Activated CD8-positive, alpha-beta memory T cell treated with anti-CD3 and anti-CD28 coated beads for 24 hours (primary cell): ENCODE results near the gene KRT17.
"Not testable (repeated sequence)": the region's sequence is repeated elsewhere in the genome, so short reads cannot be mapped to it uniquely, and the experiment has no call there.

Experiments
- DNase-seq: peaks from one replicate; pipeline ENCODE4 v3.0.0-alpha.2; 2020

KRT17 gene

DNA sequence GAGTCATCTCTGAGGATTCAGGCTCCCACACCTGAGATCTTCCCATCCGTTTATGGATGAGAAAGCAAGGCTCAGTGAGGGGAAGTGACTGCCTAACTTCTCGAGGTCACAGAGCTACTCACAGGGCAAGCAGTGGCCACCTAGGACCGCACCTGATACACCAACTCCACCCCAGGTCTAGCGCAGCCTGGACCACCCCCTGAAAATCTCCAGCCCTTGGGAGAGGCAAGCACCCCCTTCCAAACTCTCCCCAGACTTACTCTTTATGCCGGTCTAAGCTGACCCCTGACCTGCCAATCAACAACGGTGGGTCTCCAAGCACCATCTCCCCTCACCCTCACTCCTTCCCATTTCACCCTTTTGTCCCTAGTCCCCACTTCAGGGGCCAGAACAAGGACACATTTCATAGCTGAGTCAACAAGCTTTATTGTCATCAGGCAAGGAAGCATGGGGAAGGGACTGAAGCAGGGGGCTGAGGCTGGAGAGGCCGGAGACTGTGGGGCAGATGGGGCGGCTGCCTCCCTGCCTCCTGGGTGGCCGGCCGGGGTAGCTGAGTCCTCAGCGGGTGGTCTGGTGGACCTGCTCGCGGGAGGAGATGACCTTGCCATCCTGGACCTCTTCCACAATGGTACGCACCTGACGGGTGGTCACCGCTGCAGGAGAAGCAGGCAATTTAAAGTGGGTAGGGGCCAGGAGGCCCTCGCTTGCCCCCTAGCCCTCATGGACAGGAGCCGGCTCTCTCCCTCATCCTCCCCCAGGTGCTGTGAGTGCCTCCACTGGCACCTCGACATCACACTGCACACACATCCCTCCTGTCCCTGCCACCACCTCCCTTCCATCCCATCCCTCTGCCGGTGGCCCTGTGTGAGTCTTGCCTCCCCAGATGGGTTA, 5.1 kb downstream of the KRT17 start:
- DNase-seq = no peak

DNA sequence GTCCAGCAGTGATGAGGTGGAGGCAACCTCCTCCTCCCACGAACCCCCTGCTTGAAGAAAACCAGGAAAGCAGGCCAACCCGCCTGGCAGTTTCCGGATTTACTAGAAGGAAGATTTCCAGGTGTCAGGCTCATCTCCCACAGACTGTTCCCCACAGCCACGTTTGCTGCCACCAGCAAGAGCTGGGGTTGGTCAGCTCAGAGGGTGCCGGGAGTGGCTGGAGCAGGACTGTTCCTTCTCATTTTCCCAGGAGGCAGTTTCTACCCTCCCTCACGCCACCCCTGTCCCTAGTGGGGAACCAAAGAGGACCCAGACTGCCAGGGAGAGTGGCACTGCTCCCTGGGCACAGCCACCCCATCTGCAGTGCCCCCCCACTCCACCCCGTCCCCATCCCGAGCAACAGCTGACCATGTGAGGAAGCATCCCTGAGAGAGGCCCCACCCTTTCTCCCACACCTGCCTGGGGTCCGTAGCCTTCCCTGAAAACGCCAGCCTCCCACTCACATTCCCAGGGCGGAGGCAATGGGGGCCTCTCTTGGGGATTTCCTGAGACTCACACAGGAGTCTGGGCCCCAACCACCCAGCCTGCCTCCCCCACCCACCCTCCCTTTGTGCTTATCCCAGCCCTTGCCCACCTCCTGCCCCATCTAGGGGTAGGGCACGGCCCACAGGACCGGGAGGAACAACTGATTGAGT, 5.9 kb downstream of the KRT17 start:
- no peak for DNase-seq

GRCh38 chr17:41617698-41618097, 6.7 kb downstream of the KRT17 start:
- no peak for DNase-seq

DNA sequence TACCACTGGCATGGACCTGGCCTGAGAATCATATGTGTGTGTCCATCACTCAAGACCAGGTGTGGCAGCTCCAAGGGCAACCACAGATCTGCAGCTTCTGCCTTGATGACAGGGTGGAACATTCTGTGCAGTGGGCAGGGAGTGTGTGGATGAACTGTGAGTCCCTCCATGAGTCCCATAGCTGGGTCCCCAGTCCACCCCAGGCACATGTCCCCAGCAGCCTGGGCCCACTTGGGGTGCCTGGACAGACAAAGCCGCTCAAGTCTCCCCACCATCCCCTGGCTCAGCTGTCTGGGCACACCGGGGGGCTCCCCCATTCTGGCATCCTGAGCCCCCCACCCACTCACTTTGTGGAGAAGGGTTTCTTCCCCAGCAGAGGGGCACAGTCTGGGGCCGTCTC, 7.2 kb downstream of the KRT17 start:
- DNase-seq = no peak

DNA sequence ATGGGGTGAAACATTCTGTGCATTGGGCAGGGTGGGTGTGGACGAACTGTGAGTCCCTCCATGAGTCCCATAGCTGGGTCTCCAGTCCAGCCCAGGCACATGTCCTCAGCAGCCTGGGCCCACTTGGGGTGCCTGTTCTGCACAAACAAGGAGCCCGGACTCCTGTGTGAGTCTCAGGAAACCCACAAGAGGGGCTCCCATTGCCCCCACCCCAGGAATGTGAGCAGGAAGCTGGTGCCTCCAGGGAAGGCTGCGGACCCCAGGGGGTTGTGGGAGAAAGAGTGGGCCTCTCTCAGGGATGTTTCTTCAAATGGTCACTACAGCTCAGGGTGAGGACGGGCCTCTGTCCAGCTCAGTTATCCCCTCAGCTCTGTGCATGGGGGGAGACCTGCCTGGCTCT, 7.9 kb downstream of the KRT17 start:
- not testable (repeated sequence) for DNase-seq

DNA sequence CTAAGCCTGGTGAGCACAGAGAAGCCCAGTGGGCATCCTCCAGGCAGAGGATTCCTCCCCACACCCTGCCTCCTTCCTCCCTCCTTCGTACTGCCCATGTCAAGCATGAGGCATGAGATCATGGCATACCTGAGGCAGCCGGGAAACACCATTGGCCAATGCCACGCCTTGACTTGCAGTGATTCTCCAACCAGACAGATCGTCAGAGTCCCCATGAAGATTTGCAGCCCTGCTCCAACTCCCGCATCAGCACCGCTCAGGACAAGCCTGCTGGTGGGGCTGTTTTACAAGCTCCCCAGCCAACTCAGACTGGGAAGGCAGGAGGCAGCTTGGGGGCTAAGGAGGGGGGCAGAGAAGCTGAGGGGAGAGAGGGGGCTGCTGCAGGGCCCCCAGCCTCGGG, 8.9 kb downstream of the KRT17 start:
- no peak for DNase-seq

DNA sequence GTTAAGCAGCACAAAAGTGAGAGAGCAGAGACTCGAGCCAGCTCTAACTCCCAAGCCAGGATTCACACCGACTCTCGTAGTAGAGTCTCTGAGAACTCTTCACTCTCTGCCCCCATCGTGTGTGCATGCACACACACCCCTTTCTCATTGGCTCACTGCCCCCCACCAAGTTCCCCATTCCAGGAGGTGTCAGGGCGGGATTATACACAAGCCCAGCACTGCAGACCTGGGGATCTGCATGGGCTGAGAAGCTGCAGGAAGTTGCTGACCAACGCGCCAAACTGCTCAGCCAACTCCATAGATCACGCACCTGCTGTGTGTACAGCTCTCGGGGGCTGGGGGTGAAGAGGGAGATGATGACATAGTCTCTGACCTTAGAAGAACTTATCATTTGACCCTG, 9.6 kb downstream of the KRT17 start:
- not testable (repeated sequence) for DNase-seq

DNA sequence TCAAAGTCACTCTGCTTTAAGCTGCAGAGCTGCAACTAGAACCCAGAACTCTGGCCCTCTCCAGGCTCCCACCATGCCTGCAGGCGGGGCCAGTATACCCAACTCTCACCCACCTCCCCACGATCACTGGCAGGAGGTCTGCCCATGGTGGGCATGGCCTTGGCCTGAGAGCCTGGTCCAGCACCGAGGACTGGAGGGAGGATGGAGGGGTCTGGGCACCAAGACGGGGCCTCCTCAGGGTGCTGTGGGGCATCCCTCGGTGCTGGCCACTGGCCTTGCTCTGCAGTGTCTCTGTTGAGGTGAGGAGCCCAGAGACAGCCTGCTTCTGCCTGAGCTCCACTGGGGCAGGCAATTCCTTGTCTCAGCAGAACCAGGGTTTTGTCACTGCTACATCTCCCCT, 10.3 kb downstream of the KRT17 start:
- no peak for DNase-seq

- no peak for DNase-seq
These were observed 10.9 kb downstream of the KRT17 start for GRCh38 chr17:41613277-41614082.

DNA sequence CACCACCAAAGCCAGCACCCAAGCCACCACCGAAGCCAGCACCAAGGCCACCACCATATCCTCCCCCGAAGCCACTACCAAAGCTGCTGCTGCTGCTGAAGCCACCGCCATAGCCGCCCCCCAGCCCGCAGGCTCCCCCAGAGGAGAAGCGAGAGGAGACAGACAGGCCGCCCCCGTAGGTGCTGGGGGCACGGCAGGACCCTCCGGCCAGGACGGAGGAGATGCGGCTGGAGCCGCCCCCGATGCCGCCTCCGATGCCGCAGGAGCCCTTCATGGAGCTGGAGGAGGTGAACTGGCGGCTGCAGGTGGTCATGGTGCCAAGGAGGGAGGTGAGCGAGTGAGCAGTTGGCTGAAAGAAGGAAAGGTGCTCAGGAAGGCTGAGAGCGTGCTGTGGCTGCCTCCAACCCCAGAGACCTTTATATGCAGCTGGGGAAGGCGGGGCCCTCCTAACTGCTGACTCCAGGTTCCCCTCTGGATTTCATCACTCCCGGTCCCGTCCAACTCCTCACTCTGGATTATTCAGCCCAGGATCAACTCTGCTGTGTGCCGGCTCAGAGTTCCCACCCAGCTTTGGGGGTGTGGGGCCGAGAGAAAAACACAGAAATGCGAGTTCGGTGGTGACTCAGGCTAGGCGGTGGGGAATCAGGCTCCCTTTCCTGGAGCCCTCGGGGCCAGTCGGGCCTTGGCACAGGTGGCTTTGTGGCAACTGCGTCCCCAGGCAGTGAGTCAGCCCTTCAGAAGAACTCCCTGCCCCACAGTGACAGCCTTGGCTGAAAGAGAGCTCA, 11.8 kb downstream of the KRT17 start, which contains the start of gene KRT16:
Gene KRT16, minus strand, starts transcription at position 392 of the 785 bp plus-strand sequence. Its CDS starts 79 bp downstream, at position 313.
- not testable (repeated sequence) for DNase-seq

GRCh38 chr17:41610965-41611640, 13.3 kb downstream of the KRT17 start:
- no peak for DNase-seq

DNA sequence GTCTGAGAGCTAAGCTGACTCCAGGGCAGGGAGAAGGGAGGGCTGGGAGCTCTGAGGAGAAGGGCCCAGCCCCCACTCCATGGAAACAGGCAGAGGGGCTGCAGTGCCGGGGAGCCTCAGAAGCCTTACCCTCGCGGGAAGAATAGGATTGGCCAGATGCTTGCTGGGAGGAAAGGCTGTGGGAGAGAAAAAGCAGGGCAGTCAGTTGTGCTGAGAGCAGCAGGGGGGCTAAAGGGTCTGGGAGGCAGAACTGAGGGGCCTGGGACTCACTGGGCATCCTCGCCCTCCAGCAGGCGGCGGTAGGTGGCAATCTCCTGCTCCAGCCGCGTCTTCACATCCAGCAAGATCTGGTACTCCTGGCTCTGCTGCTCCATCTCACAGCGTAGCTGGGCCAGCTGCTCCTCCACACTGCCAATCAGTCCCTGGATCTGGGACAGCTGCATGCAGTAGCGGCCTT, 14.3 kb downstream of the KRT17 start:
- DNase-seq = not testable (repeated sequence)

GRCh38 chr17:41606930-41607329, 17.4 kb downstream of the KRT17 start:
- not testable (repeated sequence) for DNase-seq

- no peak for DNase-seq
These were observed 21.9 kb downstream of the KRT17 start for GRCh38 chr17:41602524-41602923.

GRCh38 chr17:41600318-41600717, 24.1 kb downstream of the KRT17 start:
- DNase-seq = no peak

DNA sequence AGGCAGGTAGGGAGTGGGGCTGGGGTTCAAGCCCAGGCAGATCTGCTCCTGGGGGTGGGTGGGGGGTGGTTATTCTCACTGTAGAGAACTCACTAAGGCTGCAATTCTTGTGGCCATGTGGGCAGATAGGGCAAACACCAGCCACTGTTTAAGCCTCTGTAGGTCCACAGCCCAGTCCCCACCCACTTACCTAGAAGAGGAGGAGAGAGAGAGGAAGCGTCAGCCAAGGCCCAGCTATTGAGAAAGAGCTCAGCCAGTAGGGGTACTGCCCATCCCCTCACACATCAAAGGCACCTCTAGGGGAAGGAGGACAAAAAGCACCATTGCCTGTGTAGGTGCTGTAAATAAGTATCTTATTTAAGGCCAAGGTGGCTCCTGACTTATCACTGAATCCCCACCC, 24.7 kb downstream of the KRT17 start:
- no peak for DNase-seq

- no peak for DNase-seq
These were observed 28.8 kb downstream of the KRT17 start for GRCh38 chr17:41595585-41595984.

DNA sequence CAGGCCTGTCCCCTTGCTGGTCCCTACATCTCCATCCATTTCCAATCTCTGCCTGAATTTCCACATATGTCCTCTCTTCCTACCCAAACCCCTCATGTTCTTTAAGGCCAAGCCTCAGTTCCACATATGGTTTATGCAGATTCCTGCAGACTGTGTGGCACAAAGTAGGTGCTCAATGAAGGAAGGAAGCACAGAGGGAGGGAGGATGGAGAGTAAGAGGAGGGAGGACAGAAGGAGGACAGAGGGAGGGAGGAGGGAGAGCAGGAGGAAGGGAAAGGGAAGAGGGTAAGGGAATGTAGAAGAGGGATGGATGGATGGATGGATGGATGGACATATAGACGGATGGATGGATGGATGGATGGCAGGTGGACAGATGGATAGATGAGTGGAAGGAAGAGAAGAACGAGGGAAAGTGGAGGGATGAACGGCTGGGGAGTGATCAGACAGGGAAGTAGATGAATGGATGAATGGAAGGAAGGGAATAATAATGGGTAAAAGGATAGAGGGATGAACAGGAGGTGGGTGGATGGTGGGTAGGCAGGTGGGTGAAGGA, 29.9 kb downstream of the KRT17 start:
- DNase-seq = no peak

DNA sequence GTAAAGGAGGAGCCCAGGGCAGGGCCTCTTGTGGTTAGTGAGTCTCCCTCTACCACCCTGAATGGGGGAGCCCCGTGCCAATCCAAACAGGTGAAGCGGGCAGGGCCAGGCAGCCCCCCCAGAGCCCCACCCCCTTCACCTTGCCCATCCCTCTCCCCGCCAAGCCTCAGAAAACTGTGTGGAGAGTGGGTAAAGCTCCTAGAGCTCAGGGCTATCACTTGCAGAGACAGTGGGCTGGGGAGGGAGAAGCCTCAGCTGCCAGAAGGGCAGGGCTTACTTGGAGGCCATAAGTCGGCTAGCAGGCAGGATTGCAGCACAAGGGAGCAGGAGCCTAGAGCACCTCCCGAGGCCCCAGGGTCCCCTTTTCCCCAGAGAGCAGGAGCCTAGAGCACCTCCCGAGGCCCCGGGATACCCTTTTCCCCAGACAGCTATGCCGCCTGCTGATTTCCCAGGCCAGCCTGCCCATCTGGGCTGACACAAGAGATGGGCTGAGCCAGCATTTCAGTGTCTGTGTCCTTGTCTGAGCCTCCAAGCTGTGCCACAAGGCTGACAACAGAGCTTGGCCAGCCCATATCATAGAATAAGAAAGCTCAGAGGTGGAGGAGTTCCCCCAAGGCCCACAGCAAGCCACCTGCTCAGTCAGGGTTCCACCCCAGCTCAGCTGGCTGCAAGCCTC, 30.9 kb downstream of the KRT17 start:
- no peak for DNase-seq

DNA sequence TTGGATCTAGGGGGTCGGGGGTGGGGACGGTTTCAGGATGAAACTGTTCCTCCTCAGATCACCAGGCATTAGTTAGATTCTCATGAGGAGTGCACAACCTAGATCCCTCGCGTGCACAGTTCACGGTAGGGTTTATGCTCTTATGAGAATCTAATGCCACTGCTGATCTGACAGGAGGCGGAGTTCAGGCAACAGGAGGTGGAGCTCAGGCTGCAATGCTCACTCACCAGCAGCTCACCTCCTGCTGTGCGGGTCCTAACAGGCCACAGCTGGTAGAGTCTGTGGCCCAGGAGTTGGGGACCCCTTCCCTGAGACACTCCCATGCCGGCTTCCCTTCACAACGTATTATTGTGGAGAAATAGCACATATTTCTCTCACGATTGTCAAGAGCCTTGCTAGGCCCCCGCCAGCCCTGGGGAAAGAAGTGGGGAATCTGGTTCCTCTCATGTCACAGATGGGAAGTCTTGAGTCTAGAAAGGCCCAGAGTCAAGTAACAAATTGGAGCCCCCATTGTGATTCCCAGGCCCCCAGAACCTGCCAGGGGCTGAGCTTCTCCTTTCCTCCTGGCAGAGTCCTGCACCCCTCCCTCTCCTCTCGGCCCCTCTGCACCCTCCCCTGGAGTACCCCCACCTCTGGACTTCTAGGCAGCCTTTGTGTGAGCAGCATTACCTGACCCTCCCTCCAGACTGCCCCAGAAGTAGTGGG, 31.6 kb downstream of the KRT17 start:
- DNase-seq = no peak
